OCI-M2 (cell line): ENCODE measurements around the gene S100A12.

Experiments used
- DNase-seq: peaks from one replicate; lab custom pipeline; 2025; ENCODE audit not compliant: unreplicated experiment; lab: John Stamatoyannopoulos, UW

The S100A12 gene

DNA sequence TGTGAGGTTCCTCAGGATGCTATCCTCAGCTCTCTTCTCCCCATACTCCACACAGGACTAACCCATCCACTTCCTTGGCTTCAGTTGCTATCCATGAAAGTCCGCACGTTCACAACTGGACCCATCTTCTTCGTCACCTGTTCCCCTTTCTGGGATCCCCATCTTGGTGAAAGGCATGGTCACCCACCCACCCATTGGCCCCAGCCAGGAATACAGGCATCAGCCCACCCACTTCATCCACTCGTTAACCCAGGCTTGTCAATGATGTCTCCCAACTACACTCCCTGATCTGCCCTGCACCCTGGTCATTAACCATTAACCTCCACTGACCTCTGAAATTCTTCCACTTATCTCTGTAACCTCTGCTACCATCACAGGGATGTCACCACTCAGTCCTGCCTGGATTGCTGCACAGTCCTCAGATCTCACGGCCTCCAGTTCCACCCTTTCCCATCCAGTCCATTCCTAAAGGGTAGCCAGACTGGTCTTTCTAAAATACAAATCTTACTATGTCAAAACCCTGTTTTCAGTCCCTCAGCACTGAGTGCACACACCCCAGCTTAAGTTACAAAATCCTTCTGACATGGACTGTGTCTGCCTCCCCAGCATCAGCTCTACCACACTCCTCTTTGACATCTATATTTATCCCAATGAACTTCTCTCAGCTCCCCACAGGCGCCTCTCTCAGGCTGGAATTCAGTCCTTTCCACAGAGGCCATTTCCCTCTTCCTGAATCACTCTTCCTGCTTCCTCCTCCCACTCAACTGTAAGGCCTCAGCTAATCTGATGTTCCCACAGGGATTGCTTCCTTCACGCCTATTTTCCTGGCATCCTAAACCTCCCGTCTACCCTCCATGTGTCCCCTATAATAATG, 37.2 kb downstream of the S100A12 start:
- DNase-seq = no peak

GRCh38 chr1:153336650-153337049, 38.8 kb downstream of the S100A12 start:
- no peak for DNase-seq

- no peak for DNase-seq
Measured at GRCh38 chr1:153333902-153334301, 41.5 kb downstream of the S100A12 start.

DNA sequence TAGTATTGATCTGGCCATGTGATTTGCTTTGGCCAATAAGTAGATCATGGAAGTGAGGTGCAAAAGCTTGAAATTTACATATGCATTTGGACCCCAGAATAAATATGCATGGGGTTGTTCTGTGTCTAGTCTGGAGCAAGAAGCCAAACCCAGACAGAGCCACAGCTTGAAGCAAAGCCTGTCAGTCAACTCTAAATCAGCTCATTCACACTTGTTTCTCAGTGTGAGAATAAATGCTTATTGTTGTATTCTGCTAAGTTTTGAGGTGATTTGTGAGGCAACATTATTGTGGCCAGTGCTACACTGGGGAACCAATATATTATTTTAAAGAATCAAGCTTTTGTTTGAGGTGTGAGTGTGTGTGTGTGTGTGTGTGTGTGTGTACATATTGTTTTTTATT, 50.5 kb downstream of the S100A12 start:
- DNase-seq = no peak
